ENCODE data around the gene CACNA1D.

CACNA1D gene

GRCh38 chr3:53510508-53510907 is 16.1 kb downstream of the CACNA1D start:
- DNase-seq (ENCODE audit: low read depth), result no peak

GRCh38 chr3:53511246-53511645 is 16.8 kb downstream of the CACNA1D start:
- H3K4me3 ChIP-seq (ENCODE audit: control insufficient read depth, low read depth, low read length), result no peak overlapping the region
- no peak for DNase-seq (ENCODE audit: low read depth)
- no peak for TF ChIP-seq CTCF (IDR thresholded peaks at IDR 0.05; ENCODE audit: control insufficient read depth, insufficient read depth, low read depth, low read length, missing control alignments)

More at GRCh38 chr3:53510508-53510907, 16.1 kb downstream of the CACNA1D start:
- no peak for TF ChIP-seq CTCF (IDR thresholded peaks at IDR 0.05; ENCODE audit: control insufficient read depth, insufficient read depth, low read depth, low read length, missing control alignments)
- no peak overlapping the region for H3K4me3 ChIP-seq (ENCODE audit: control insufficient read depth, low read depth, low read length)

- H3K4me3 ChIP-seq (ENCODE audit: control insufficient read depth, low read depth, low read length), result no peak overlapping the region
- DNase-seq (ENCODE audit: low read depth), result no peak
- TF ChIP-seq CTCF (IDR thresholded peaks at IDR 0.05; ENCODE audit: control insufficient read depth, insufficient read depth, low read depth, low read length, missing control alignments), result no peak
Measured at GRCh38 chr3:53513556-53514190, 19.3 kb downstream of the CACNA1D start.

GRCh38 chr3:53516339-53516738 is 21.9 kb downstream of the CACNA1D start:
- no peak overlapping the region for H3K4me3 ChIP-seq (ENCODE audit: control insufficient read depth, low read depth, low read length)
- DNase-seq (ENCODE audit: low read depth), result no peak
- TF ChIP-seq CTCF (IDR thresholded peaks at IDR 0.05; ENCODE audit: control insufficient read depth, insufficient read depth, low read depth, low read length, missing control alignments), result no peak

- TF ChIP-seq CTCF (IDR thresholded peaks at IDR 0.05; ENCODE audit: control insufficient read depth, insufficient read depth, low read depth, low read length, missing control alignments), result no peak
- H3K4me3 ChIP-seq (ENCODE audit: control insufficient read depth, low read depth, low read length), result no peak overlapping the region
- DNase-seq (ENCODE audit: low read depth), result no peak
Measured at GRCh38 chr3:53518495-53518981, 24.1 kb downstream of the CACNA1D start.

GRCh38 chr3:53519065-53519709 is 24.8 kb downstream of the CACNA1D start:
- DNase-seq (ENCODE audit: low read depth), result no peak
- no peak for TF ChIP-seq CTCF (IDR thresholded peaks at IDR 0.05; ENCODE audit: control insufficient read depth, insufficient read depth, low read depth, low read length, missing control alignments)
- no peak overlapping the region for H3K4me3 ChIP-seq (ENCODE audit: control insufficient read depth, low read depth, low read length)

All from AG09309 (cell line).